LNCAP (cell line): ENCODE results near the gene EFCAB8.

Experiments
- CTCF ChIP-seq: fragments of 450-650 bp; IDR thresholded peaks from 2 replicates; pipeline ENCODE4 v1.5.1; 2017; ENCODE audit warnings: mild to moderate bottlenecking

Gene EFCAB8

GRCh38 chr20:32858701-32859372 lies at the start of gene EFCAB8:
Gene EFCAB8, plus strand, starts transcription at chr20:32858923. Its CDS starts 4,870 bp downstream, at chr20:32863793.
- TF ChIP-seq CTCF, result no peak

GRCh38 chr20:32809907-32810306 lies 48.8 kb upstream of the EFCAB8 start:
- no peak for TF ChIP-seq CTCF

GRCh38 chr20:32810941-32811340 lies 47.8 kb upstream of the EFCAB8 start:
- TF ChIP-seq CTCF, result no peak

- TF ChIP-seq CTCF, result no peak
Observed at GRCh38 chr20:32811886-32812285, 46.8 kb upstream of the EFCAB8 start.

GRCh38 chr20:32819992-32820697 lies 38.6 kb upstream of the EFCAB8 start:
- TF ChIP-seq CTCF, result no peak

GRCh38 chr20:32820698-32821377 lies 37.9 kb upstream of the EFCAB8 start:
- TF ChIP-seq CTCF, result no peak

- TF ChIP-seq CTCF, result no peak
Observed at GRCh38 chr20:32822225-32822624, 36.5 kb upstream of the EFCAB8 start.
